Anterior cingulate cortex (tissue), 58 donors: ENCODE results near the gene FDX2.

Experiments used
- DNase-seq, 58 donors: peaks; one replicate each; lab custom pipeline; 2025; lab: John Stamatoyannopoulos, UW

Gene FDX2

GRCh38 chr19:10333758-10334587 lies 18.2 kb upstream of the FDX2 start:
- peak in 1 of 58 donors; percentile 50 for DNase-seq

- peak; percentile 77 to 99 (median 95) for DNase-seq
Observed at GRCh38 chr19:10332965-10333757, 17.3 kb upstream of the FDX2 start, which contains the start of gene RAVER1. Gene RAVER1 (minus strand): TSS chr19:10333529. CDS start chr19:10333507, 22 bp downstream.

GRCh38 chr19:10332158-10332964 lies 16.5 kb upstream of the FDX2 start:
- peak in 1 of 58 donors; percentile 5 for DNase-seq

GRCh38 chr19:10329555-10329954 lies 13.7 kb upstream of the FDX2 start:
- DNase-seq: no peak

GRCh38 chr19:10328558-10329429 lies 13.0 kb upstream of the FDX2 start:
- no peak for DNase-seq

GRCh38 chr19:10327793-10328192 lies 12.0 kb upstream of the FDX2 start:
- DNase-seq: no peak

- DNase-seq: no peak
Observed at GRCh38 chr19:10325732-10326131, 9.9 kb upstream of the FDX2 start.

- no peak for DNase-seq
Observed at GRCh38 chr19:10321874-10322835, 6.3 kb upstream of the FDX2 start.

GRCh38 chr19:10321417-10321797 lies 5.6 kb upstream of the FDX2 start:
- no peak for DNase-seq

GRCh38 chr19:10320602-10321416 lies 5.0 kb upstream of the FDX2 start:
- DNase-seq: no peak

- DNase-seq: no peak
Observed at GRCh38 chr19:10318807-10319682, 3.2 kb upstream of the FDX2 start.

- DNase-seq: no peak
Observed at GRCh38 chr19:10317857-10318462, 2.1 kb upstream of the FDX2 start.

- no peak for DNase-seq
Observed at GRCh38 chr19:10317045-10317856, 1.4 kb upstream of the FDX2 start.

GRCh38 chr19:10316229-10317044 lies 622 bp upstream of the FDX2 start:
- peak in 18 of 58 donors; percentile 13 to 54 (median 28) for DNase-seq
